IPS-11a (cell line): ENCODE data around the gene NT5C1B.

Experiments
- H3K4me3 ChIP-seq: one replicate; pipeline ENCODE4 v1.5.1; 2013; ENCODE audit warnings: low read depth, low read length, control low read depth

NT5C1B gene

GRCh38 chr2:18600255-18600613 is 10.9 kb upstream of the NT5C1B start:
- H3K4me3 ChIP-seq: no peak overlapping the region

DNA sequence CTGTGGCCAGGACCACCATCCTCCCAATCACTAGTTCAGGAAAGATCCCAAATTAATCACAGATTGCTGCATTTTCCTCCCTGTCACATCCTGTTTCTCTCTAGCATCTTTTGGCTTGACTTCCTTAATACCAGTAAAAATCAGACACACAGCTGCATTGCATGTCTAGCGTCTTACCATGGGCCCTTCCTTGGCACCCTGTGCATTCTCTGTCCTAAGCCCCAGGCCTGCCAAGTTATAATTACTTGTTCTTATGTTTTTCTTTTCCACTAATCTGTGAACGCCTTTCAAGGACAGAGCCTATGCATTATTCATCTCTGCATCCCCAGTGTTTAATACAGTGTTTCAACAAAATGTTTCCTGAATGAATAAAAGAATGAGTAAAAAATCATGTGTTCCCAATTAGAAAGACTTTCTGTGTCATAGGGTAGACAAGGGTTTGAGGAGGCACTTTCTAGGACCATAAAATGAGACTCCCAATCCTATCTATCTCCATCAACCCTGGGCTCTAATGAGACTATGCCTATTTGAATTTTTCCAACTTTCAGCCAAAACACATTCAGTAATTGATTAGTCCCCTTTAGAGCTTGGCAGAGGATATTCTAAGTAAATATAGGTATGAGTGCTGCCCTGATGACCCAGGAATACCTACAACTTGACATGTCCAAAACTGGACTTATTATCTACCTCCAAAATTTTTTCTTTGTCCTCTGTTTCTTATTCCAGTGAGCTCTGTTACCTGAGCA is 10.3 kb upstream of the NT5C1B start:
- H3K4me3 ChIP-seq: no peak overlapping the region

GRCh38 chr2:18598848-18599484 is 9.6 kb upstream of the NT5C1B start:
- H3K4me3 ChIP-seq: no peak overlapping the region

DNA sequence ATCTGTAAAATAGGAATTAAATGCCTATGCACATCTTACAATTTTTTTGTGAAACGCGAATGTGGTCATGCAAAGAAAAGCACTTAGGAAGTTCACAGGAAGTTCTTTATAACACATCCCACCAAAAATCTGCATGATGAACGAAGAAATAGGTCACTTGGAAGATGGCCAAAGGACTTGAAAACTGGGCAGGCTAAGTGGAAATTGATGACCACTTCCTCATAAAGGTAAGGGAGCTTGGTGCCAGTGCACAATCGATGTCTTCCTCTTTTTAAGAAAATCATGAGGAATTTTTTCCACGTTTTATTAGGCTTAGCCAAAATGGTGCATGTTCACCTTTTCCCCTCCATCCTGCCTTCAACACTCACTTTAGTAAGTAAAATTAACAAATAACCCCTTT is 8.2 kb upstream of the NT5C1B start:
- H3K4me3 ChIP-seq: no peak overlapping the region

GRCh38 chr2:18596993-18597392 is 7.6 kb upstream of the NT5C1B start:
- no peak overlapping the region for H3K4me3 ChIP-seq

DNA sequence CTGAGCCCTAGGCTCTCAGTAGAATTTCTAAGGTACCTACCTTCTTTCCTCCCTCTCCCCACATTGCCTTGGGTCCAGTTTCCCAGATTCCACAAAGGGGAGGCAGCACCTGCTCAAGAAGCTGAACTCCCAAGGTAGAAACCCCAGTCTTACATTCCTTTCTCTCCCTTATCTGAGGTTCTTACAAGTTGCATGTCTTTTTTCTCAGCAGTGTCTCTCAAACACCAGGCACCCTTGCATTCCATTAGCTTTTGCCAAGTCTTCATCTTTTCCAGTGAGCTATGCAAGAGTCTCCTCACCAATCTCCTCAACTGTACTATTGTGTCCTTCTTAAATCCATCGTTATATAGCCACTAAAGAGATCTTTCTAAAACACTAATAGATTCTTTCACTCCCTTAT is 4.1 kb upstream of the NT5C1B start:
- H3K4me3 ChIP-seq: no peak overlapping the region

DNA sequence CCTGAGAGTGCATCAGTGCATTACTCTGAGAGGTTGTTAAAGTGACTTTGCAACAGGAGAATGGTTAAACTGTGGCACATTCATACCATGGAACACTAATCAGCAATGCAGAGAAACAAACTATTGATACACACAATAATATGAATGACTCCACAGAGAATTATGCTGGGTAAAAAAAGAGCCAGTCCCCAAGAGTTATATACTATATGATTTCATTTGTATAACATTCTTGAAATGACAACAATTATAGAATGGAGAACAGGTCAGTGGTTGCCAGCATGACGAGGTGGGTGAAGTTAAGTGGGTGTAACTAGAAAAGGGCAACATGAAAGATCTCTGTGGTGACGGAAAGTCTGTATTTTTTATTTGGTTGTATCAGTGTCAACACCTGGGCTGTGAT is 3.0 kb upstream of the NT5C1B start:
- H3K4me3 ChIP-seq: no peak overlapping the region

- H3K4me3 ChIP-seq: no peak overlapping the region
These were observed 567 bp downstream of the NT5C1B start for GRCh38 chr2:18588802-18589201.

- no peak overlapping the region for H3K4me3 ChIP-seq
These were observed 1.3 kb downstream of the NT5C1B start for GRCh38 chr2:18588049-18588448.

GRCh38 chr2:18585526-18585925 is 3.8 kb downstream of the NT5C1B start:
- H3K4me3 ChIP-seq: no peak overlapping the region

DNA sequence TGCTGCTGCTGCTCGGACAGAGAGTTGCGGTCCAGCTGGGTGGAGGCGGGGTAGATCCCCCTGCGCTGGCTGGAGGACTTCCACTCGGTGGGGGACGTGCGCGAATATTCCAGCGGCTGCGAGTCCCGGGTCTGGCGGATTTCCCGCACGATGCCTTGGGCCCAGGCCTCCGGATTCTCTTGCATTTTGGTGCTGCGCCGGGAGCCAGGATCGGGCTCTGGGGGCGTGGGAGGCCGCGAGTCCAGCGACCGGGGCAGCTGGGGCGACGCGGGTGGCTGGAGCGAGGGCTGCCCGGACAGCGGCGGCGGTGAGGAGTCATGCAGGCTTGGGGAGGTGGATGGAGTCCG is 4.8 kb downstream of the NT5C1B start:
- H3K4me3 ChIP-seq: no peak overlapping the region

DNA sequence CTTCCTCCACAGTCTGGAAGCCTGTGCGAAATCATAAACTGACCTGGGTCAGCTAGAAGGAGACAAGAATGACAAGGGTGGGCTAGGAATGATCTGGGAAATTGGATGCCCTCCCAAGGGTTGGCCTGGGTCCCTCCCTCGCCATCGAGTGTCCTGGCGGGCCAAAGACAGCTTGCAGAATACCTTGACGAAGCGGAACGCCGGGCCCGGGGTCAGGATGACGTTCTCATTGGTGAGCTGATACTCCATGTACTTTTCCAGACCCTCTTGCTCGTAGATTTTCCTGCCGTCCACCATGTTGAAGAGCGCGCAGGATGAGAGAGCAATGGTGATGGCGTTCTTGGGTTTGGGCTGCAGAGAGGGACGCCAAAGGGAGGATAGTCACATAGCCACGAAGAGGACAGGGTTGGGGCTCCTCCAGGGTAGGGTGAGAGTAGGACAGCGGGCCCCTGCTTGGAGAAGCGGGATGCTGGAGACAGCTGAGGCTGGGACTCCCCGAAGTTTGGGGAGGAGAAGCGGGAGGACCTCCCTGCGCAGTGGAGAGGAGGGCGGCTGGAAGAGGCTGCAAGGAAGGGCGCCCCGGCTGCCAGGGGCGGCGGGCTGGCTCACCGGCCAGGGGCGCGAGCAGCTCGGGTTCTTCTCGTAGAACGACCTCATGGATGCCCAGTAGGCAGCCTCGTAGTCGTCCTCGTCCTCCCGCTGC is 5.3 kb downstream of the NT5C1B start:
- H3K4me3 ChIP-seq: no peak overlapping the region

DNA sequence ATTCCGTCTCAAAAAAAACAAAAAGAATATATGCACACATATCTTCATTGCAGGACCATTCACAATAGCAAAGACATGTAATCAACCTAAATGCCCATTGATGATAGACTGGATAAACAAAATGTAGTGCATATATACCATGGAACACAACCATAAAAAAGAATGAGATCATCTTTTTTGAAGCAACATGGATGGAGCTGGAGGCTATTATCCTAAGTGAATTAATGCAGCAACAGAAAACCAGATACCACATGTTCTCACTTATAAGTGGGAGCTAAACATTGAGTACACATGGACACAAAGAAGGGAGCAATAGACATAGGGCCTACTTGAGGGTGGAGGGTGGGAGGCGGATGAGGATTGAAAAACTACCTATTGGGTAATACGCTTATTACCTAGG is 8.8 kb downstream of the NT5C1B start:
- H3K4me3 ChIP-seq: no peak overlapping the region

- no peak overlapping the region for H3K4me3 ChIP-seq
These were observed 11.3 kb downstream of the NT5C1B start for GRCh38 chr2:18578033-18578432.

- no peak overlapping the region for H3K4me3 ChIP-seq
These were observed 23.1 kb downstream of the NT5C1B start for GRCh38 chr2:18566145-18566769.

DNA sequence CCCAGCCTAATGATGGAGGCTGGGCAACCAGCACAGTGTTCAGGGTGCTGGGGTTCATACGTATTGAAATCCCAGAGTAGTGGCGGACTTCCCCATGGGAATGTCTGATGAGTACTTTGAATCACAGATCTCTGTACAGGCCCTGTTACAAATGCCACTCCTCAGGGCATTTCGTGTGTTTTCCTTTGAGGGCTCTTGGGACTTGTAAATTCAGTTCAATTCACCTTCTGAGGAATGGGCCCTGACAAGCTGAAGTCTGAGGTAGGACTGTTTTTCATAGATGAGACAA is 28.6 kb downstream of the NT5C1B start:
- peak overlapping the region; percentile 79 for H3K4me3 ChIP-seq

- peak within 1 kb of the TSS; percentile 79 for H3K4me3 ChIP-seq
These were observed 29.2 kb downstream of the NT5C1B start, which contains the start of gene RDH14 for GRCh38 chr2:18560031-18560796. RDH14 (minus strand) TSS chr2:18560653; CDS start chr2:18560572, 81 bp downstream.

DNA sequence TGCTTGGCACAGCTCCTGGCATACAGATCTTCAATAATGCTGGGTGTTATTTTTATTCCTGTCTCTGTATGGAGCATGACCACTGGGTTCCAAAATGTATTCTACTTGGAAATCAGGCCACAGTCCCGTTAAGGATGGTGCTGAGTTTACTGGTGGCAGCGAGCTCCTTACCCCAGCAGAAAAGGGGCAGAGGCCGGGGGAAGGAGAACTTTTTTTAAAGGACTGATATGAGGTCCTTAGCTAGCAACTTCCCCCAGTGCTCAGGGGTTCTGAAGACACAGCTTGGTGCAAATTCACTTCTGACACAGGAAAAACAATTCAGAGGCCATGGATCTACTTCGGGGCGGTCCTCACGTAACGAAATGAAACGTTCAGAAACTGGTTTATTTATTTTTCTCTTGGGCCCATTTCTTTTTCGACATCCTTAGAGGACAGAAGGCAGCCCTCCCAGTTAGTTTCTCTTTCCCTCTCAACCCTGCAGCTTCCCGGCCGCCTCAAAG is 29.8 kb downstream of the NT5C1B start:
- H3K4me3 ChIP-seq: peak overlapping the region; percentile 79

DNA sequence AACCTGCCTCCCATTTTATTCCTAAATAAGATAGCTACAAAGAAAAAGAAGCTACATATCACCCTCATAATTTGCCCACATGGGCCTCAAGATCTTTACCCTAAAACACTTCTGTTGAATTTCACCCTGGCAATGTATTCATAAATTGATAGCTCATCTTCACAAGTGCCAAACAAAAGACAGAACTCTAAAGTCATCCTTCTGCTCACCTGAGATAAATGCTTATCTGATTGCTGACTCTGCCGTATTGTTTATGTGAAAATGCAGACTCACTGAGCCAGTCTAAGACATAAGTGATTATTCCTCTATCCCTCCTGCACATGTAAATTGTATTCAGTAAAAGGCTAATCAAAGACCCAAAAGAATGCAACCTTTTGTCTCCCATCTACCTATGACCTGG is 30.9 kb downstream of the NT5C1B start:
- H3K4me3 ChIP-seq: no peak overlapping the region

GRCh38 chr2:18557121-18557520 is 32.2 kb downstream of the NT5C1B start:
- no peak overlapping the region for H3K4me3 ChIP-seq
